NB4 (cell line): Measurements from ENCODE around the gene SMIM41.

Experiments used
- DNase-seq: peaks from one replicate; pipeline ENCODE4 v3.0.0; 2010; ENCODE audit warnings: low read depth
- H3K4me3 ChIP-seq: one replicate; pipeline ENCODE4 v1.5.1; 2011; ENCODE audit warnings: mild to moderate bottlenecking, low read depth, low read length, moderate library complexity
- CTCF ChIP-seq: IDR thresholded peaks from one replicate; pipeline ENCODE4 v1.5.1; 2012; ENCODE audit warnings: low read depth, low read length
- MAX ChIP-seq: IDR thresholded peaks from 2 replicates; pipeline ENCODE4 v1.6.1; 2011; ENCODE audit warnings: low read depth, low read length
- MYC ChIP-seq: IDR thresholded peaks from 2 replicates; pipeline ENCODE4 v1.6.1; 2011; ENCODE audit warnings: low read depth, low read length
- POLR2A ChIP-seq: IDR thresholded peaks from 2 replicates; pipeline ENCODE4 v1.6.1; 2011; ENCODE audit warnings: mild to moderate bottlenecking; ENCODE audit not compliant: insufficient read length; ENCODE audit errors: extremely low read depth

The SMIM41 gene

GRCh38 chr12:52141875-52142274 is 62.4 kb downstream of the SMIM41 start:
- no peak for TF ChIP-seq MAX
- no peak for TF ChIP-seq POLR2A
- TF ChIP-seq MYC = no peak
- no peak for TF ChIP-seq CTCF
- DNase-seq = no peak
- no peak overlapping the region for H3K4me3 ChIP-seq

- no peak for DNase-seq
- H3K4me3 ChIP-seq = no peak overlapping the region
- no peak for TF ChIP-seq MYC
- TF ChIP-seq MAX = no peak
- TF ChIP-seq POLR2A = no peak
- no peak for TF ChIP-seq CTCF
These were observed 62.9 kb downstream of the SMIM41 start for GRCh38 chr12:52142431-52142830.

GRCh38 chr12:52144512-52145227 is 65.2 kb downstream of the SMIM41 start:
- DNase-seq = no peak
- H3K4me3 ChIP-seq = no peak overlapping the region
- TF ChIP-seq CTCF (no peak), POLR2A (no peak), MYC (no peak), MAX (no peak)

GRCh38 chr12:52145228-52146088 is 66.0 kb downstream of the SMIM41 start:
- no peak overlapping the region for H3K4me3 ChIP-seq
- no peak for TF ChIP-seq POLR2A
- no peak for TF ChIP-seq MAX
- TF ChIP-seq CTCF = no peak
- TF ChIP-seq MYC = no peak
- DNase-seq = no peak

- DNase-seq = no peak
These were observed 66.8 kb downstream of the SMIM41 start for GRCh38 chr12:52146089-52146821.

More at GRCh38 chr12:52146089-52146821, 66.8 kb downstream of the SMIM41 start:
- no peak for TF ChIP-seq MYC
- TF ChIP-seq POLR2A = no peak
- no peak for TF ChIP-seq CTCF
- TF ChIP-seq MAX = no peak
- no peak overlapping the region for H3K4me3 ChIP-seq
